K562 (cell line): ENCODE data around the gene PAQR4. TPM values are rescaled to one million over a fixed set of nuclear protein-coding genes. Genes with fewer than 3 reads are reported as not detected.

Source experiments
- DMBX1 ChIP-seq: fragments of 250-450 bp; sonication (Bioruptor Pico); IDR thresholded peaks from 2 replicates; pipeline ENCODE4 v1.8.0; 2022; ENCODE audit warnings: inconsistent platforms, mild to moderate bottlenecking, moderate library complexity, borderline replicate concordance
- KDM1A ChIP-seq, 2 experiments: fragments of 450-650 bp; IDR thresholded peaks; 2 replicates each; pipeline ENCODE4 v1.6.1; 2016; ENCODE audit warnings: mild to moderate bottlenecking in 2 of 2
- KLF16 ChIP-seq: IDR thresholded peaks from 2 replicates; pipeline ENCODE4 v1.6.1; 2016; ENCODE audit warnings: antibody characterized with exemption
- MEIS2 ChIP-seq: fragments of 450-650 bp; IDR thresholded peaks from 2 replicates; pipeline ENCODE4 v1.6.1; 2014; ENCODE audit warnings: mild to moderate bottlenecking; ENCODE audit not compliant: partially characterized antibody
- STAG1 ChIP-seq: sonication (generic); formaldehyde crosslinking; IDR thresholded peaks from 2 replicates; pipeline ENCODE4 v1.5.0; 2020; ENCODE audit warnings: missing genetic modification reagents, borderline replicate concordance
- TCF3 ChIP-seq: sonication (generic); formaldehyde crosslinking; IDR thresholded peaks from 2 replicates; pipeline ENCODE4 v1.4.0; 2020; ENCODE audit warnings: mild to moderate bottlenecking, missing genetic modification reagents
- ZNF445 ChIP-seq: fragments of 250-450 bp; sonication (Bioruptor Pico); IDR thresholded peaks from 2 replicates; pipeline ENCODE4 v1.4.0; 2020; ENCODE audit warnings: low read depth, mild to moderate bottlenecking, moderate library complexity
- ZNF561 ChIP-seq: fragments of 450-650 bp; formaldehyde crosslinking; conservative IDR thresholded peaks from 2 replicates; pipeline ENCODE4 v1.4.0; 2020; ENCODE audit warnings: mild to moderate bottlenecking, moderate library complexity
- ZNF589 ChIP-seq: fragments of 200-800 bp; sonication (Bioruptor generic); IDR thresholded peaks from 2 replicates; pipeline ENCODE4 v1.6.1; 2016; ENCODE audit warnings: low read depth, missing genetic modification characterization, missing compliant biosample characterization
- ZNF75A ChIP-seq: fragments of 450-650 bp; formaldehyde crosslinking; IDR thresholded peaks from 2 replicates; pipeline ENCODE4 v1.4.0; 2020; ENCODE audit warnings: mild to moderate bottlenecking
- polyA plus RNA-seq, 8 experiments: library from polyadenylated mRNA; depleted of rRNA in 4 of 8; stranded (reverse) in 5 of 8; unstranded in 3 of 8; fragments of >200 nt; fragmentation: Nextera tagmentation in 2 of 8; fragmentation: Illumina TruSeq in 1 of 8; extraction: Ambion mirVana in 2 of 8; extraction: Trizol in 1 of 8; gene quantifications; 2 replicates each; pipeline versions ENCODE4 v1.2.1 to v1.2.3, GENCODE V29; 2011 to 2014; ENCODE audit warnings: inconsistent platforms in 1 of 8, missing spikeins in 1 of 8
- total RNA-seq, 7 experiments: library from RNA; depleted of rRNA in 6 of 7; stranded (reverse); fragments of >200 nt in 6 of 7; fragmentation: Illumina TruSeq in 2 of 7; extraction: Trizol in 2 of 7; gene quantifications; 2 replicates each; pipeline versions ENCODE4 v1.2.1 to v1.2.3, GENCODE V29; 2011 to 2021; ENCODE audit warnings: low replicate concordance in 1 of 7
- TF ChIP-seq, protein P1 (sequence below), 2 experiments: fragments of 450-650 bp in 1 of 2; IDR thresholded peaks; 2 replicates each; pipeline ENCODE4 v1.6.1; 2011 to 2017; ENCODE audit warnings: low read depth in 2 of 2, antibody characterized with exemption in 1 of 2, borderline replicate concordance in 1 of 2, low read length in 1 of 2, mild to moderate bottlenecking in 1 of 2, mixed read lengths in 1 of 2; ENCODE audit not compliant: control insufficient read depth in 1 of 2
- TF ChIP-seq, protein P2 (sequence below): fragments of 450-650 bp; IDR thresholded peaks from 2 replicates; pipeline ENCODE4 v1.6.1; 2014; ENCODE audit warnings: low read depth, mild to moderate bottlenecking, moderate library complexity, borderline replicate concordance
- TF ChIP-seq, protein P3 (sequence below): IDR thresholded peaks from 3 replicates; pipeline ENCODE4 v1.6.1; 2011; ENCODE audit warnings: borderline replicate concordance, mild to moderate bottlenecking; ENCODE audit not compliant: insufficient read length, insufficient read depth
- TF ChIP-seq, protein P4 (sequence below): fragments of 250-450 bp; sonication (Bioruptor Pico); IDR thresholded peaks from 2 replicates; pipeline ENCODE4 v1.4.0; 2020; ENCODE audit warnings: mild to moderate bottlenecking, moderate library complexity, borderline replicate concordance
- TF ChIP-seq, protein P5 (sequence below): IDR thresholded peaks from 3 replicates; pipeline ENCODE4 v1.6.1; 2011; ENCODE audit warnings: borderline replicate concordance, mild to moderate bottlenecking, moderate library complexity; ENCODE audit not compliant: insufficient read length; ENCODE audit errors: extremely low read depth

Gene PAQR4
- total and polyA plus RNA-seq, 9 of the 15 experiments (the other 6 are each of a cell fraction or from before 2014, with no cell fraction given) = 0.62 to 40.4 (median 19.5) TPM

DNA sequence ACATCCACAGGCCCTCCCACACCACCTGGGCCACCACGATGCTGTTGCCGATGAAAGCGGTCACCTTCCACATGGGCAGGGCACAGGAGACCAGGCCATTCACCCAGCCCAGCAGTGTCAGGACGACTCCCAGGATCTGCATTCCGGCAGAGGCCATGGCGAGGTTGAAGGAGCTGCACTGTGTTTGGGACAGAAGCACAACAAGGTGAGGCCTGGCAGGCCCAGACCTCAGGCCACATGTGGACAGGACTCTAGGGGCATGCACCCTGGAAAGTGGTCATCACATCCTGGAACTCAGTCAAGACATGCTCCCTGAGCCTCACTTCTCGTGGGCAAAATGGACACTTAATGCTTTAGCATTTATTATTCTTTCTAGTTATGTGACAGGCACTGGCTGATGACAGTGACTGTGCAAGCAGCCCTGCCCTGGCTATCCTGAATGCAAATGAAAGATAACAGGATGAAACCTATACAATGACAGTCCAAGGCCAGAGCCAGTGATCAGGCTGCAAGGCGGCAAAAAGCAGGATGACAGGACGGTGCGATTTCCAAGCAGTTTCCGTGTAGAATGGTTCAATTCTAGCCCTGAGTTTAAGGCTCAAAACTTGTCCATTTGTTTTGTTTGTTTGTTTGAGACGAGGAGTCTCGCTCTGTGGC lies 46.8 kb downstream of the PAQR4 start (continued):
- TF ChIP-seq, protein P1, sequence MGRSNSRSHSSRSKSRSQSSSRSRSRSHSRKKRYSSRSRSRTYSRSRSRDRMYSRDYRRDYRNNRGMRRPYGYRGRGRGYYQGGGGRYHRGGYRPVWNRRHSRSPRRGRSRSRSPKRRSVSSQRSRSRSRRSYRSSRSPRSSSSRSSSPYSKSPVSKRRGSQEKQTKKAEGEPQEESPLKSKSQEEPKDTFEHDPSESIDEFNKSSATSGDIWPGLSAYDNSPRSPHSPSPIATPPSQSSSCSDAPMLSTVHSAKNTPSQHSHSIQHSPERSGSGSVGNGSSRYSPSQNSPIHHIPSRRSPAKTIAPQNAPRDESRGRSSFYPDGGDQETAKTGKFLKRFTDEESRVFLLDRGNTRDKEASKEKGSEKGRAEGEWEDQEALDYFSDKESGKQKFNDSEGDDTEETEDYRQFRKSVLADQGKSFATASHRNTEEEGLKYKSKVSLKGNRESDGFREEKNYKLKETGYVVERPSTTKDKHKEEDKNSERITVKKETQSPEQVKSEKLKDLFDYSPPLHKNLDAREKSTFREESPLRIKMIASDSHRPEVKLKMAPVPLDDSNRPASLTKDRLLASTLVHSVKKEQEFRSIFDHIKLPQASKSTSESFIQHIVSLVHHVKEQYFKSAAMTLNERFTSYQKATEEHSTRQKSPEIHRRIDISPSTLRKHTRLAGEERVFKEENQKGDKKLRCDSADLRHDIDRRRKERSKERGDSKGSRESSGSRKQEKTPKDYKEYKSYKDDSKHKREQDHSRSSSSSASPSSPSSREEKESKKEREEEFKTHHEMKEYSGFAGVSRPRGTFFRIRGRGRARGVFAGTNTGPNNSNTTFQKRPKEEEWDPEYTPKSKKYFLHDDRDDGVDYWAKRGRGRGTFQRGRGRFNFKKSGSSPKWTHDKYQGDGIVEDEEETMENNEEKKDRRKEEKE (IDR thresholded peaks at IDR 0.05; ENCODE audit: borderline replicate concordance in 1 of 2, control insufficient read depth in 1 of 2, low read depth in 2 of 2, low read length in 1 of 2) = no peak
- TF ChIP-seq KDM1A (IDR thresholded peaks at IDR 0.05) = peak in 1 of 2 experiments; percentile 25; a peak in 1 of 4 replicates
- peak; percentile 72 for TF ChIP-seq MEIS2
- TF ChIP-seq TCF3 = peak; percentile 71
- TF ChIP-seq, protein P2, sequence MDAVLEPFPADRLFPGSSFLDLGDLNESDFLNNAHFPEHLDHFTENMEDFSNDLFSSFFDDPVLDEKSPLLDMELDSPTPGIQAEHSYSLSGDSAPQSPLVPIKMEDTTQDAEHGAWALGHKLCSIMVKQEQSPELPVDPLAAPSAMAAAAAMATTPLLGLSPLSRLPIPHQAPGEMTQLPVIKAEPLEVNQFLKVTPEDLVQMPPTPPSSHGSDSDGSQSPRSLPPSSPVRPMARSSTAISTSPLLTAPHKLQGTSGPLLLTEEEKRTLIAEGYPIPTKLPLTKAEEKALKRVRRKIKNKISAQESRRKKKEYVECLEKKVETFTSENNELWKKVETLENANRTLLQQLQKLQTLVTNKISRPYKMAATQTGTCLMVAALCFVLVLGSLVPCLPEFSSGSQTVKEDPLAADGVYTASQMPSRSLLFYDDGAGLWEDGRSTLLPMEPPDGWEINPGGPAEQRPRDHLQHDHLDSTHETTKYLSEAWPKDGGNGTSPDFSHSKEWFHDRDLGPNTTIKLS = no peak
- no peak for TF ChIP-seq ZNF75A (CRISPR knock-in tag)
- TF ChIP-seq, protein P3, sequence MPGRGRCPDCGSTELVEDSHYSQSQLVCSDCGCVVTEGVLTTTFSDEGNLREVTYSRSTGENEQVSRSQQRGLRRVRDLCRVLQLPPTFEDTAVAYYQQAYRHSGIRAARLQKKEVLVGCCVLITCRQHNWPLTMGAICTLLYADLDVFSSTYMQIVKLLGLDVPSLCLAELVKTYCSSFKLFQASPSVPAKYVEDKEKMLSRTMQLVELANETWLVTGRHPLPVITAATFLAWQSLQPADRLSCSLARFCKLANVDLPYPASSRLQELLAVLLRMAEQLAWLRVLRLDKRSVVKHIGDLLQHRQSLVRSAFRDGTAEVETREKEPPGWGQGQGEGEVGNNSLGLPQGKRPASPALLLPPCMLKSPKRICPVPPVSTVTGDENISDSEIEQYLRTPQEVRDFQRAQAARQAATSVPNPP = no peak
- no peak for TF ChIP-seq ZNF589 (CRISPR knock-in tag)
- TF ChIP-seq, protein P4, sequence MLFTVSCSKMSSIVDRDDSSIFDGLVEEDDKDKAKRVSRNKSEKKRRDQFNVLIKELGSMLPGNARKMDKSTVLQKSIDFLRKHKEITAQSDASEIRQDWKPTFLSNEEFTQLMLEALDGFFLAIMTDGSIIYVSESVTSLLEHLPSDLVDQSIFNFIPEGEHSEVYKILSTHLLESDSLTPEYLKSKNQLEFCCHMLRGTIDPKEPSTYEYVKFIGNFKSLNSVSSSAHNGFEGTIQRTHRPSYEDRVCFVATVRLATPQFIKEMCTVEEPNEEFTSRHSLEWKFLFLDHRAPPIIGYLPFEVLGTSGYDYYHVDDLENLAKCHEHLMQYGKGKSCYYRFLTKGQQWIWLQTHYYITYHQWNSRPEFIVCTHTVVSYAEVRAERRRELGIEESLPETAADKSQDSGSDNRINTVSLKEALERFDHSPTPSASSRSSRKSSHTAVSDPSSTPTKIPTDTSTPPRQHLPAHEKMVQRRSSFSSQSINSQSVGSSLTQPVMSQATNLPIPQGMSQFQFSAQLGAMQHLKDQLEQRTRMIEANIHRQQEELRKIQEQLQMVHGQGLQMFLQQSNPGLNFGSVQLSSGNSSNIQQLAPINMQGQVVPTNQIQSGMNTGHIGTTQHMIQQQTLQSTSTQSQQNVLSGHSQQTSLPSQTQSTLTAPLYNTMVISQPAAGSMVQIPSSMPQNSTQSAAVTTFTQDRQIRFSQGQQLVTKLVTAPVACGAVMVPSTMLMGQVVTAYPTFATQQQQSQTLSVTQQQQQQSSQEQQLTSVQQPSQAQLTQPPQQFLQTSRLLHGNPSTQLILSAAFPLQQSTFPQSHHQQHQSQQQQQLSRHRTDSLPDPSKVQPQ (CRISPR knock-in tag) = no peak
- no peak for TF ChIP-seq STAG1 (CRISPR knock-in tag)
- TF ChIP-seq ZNF445 (CRISPR knock-in tag) = no peak
- TF ChIP-seq, protein P5, sequence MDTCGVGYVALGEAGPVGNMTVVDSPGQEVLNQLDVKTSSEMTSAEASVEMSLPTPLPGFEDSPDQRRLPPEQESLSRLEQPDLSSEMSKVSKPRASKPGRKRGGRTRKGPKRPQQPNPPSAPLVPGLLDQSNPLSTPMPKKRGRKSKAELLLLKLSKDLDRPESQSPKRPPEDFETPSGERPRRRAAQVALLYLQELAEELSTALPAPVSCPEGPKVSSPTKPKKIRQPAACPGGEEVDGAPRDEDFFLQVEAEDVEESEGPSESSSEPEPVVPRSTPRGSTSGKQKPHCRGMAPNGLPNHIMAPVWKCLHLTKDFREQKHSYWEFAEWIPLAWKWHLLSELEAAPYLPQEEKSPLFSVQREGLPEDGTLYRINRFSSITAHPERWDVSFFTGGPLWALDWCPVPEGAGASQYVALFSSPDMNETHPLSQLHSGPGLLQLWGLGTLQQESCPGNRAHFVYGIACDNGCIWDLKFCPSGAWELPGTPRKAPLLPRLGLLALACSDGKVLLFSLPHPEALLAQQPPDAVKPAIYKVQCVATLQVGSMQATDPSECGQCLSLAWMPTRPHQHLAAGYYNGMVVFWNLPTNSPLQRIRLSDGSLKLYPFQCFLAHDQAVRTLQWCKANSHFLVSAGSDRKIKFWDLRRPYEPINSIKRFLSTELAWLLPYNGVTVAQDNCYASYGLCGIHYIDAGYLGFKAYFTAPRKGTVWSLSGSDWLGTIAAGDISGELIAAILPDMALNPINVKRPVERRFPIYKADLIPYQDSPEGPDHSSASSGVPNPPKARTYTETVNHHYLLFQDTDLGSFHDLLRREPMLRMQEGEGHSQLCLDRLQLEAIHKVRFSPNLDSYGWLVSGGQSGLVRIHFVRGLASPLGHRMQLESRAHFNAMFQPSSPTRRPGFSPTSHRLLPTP = no peak
- TF ChIP-seq ZNF561 (CRISPR knock-in tag) = no peak
- no peak for TF ChIP-seq DMBX1 (CRISPR knock-in tag)
- no peak for TF ChIP-seq KLF16
